MCF 10A (cell line): Measurements from ENCODE around the gene ADRA2A. TPM values are rescaled to one million over a fixed set of nuclear protein-coding genes. Genes with fewer than 3 reads are reported as not detected.

Experiments used
- BruUV-seq: library from RNA; stranded (reverse); fragments of 400-500 nt; replicated peaks from 2 replicates; lab custom pipeline; 2021; lab: Mats Ljungman, UMichigan
- CTCF ChIA-PET: fragments of 300-600 bp; sonication (Branson Sonifier 250); formaldehyde crosslinking; extraction: SDS; loops from one replicate; lab custom pipeline; 2021; ENCODE audit warnings: antibody characterized with exemption, inconsistent platforms; lab: Yijun Ruan, JAX
- POLR2A ChIA-PET: fragments of 300-600, 350-650 bp; sonication (Branson Sonifier 250); formaldehyde crosslinking; extraction: SDS; loops from one replicate; lab custom pipeline; 2020; ENCODE audit warnings: antibody characterized with exemption, inconsistent platforms; lab: Yijun Ruan, JAX
- DNase-seq: peaks from one replicate; pipeline ENCODE4 v3.0.0-alpha.2; 2018; ENCODE audit not compliant: unreplicated experiment
- H3K27ac Mint-ChIP-seq: one replicate; pipeline ENCODE4 v1.8.0; 2022; ENCODE audit warnings: mild to moderate bottlenecking, low read depth, mixed read lengths; ENCODE audit not compliant: unreplicated experiment
- H3K27me3 Mint-ChIP-seq: one replicate; pipeline ENCODE4 v1.8.0; 2022; ENCODE audit warnings: mixed read lengths; ENCODE audit not compliant: insufficient read depth, unreplicated experiment
- H3K36me3 Mint-ChIP-seq: one replicate; pipeline ENCODE4 v1.8.0; 2022; ENCODE audit warnings: mild to moderate bottlenecking, moderate library complexity, mixed read lengths; ENCODE audit not compliant: insufficient read depth, unreplicated experiment
- H3K4me1 Mint-ChIP-seq: one replicate; pipeline ENCODE4 v1.8.0; 2022; ENCODE audit warnings: mixed read lengths; ENCODE audit not compliant: insufficient read depth, unreplicated experiment
- H3K4me3 Mint-ChIP-seq: one replicate; pipeline ENCODE4 v1.8.0; 2022; ENCODE audit warnings: mild to moderate bottlenecking, moderate library complexity, mixed read lengths; ENCODE audit not compliant: unreplicated experiment
- H3K9me3 Mint-ChIP-seq: one replicate; pipeline ENCODE4 v1.8.0; 2022; ENCODE audit warnings: mixed read lengths; ENCODE audit not compliant: unreplicated experiment
- CTCF ChIP-seq: fragments of 200-600 bp; IDR thresholded peaks from one replicate; pipeline ENCODE4 v1.8.0; 2022; ENCODE audit warnings: antibody characterized with exemption, mild to moderate bottlenecking; ENCODE audit not compliant: unreplicated experiment
- intact Hi-C: fragments of 100-400 bp; cut with micrococcal nuclease; formaldehyde crosslinking; loops from 2 replicates; pipeline ENCODE4 v1.14.1; 2022
- total RNA-seq: library from RNA; stranded (reverse); gene quantifications from 2 replicates; pipeline ENCODE4 v1.2.3, GENCODE V29; 2022

Gene ADRA2A
- total RNA-seq, 1 experiment from 2014 or later = not detected

GRCh38 chr10:111104811-111105210 is 28.0 kb downstream of the ADRA2A start:
- intact Hi-C loops = no loop called here
- H3K4me3 Mint-ChIP-seq = no peak overlapping the region
- no peak for TF ChIP-seq CTCF

GRCh38 chr10:111106081-111106480 is 29.3 kb downstream of the ADRA2A start:
- no peaks in the 10 kb centered on the region for H3K36me3 Mint-ChIP-seq
- H3K4me3 Mint-ChIP-seq = no peak overlapping the region
- no peaks in the 10 kb centered on the region for H3K4me1 Mint-ChIP-seq
- H3K27me3 Mint-ChIP-seq = peaks cover 8% of the 10 kb centered on the region
- no peaks in the 10 kb centered on the region for H3K9me3 Mint-ChIP-seq
- H3K27ac Mint-ChIP-seq = no peak overlapping the region
- intact Hi-C loops = no loop called here
- no peak for TF ChIP-seq CTCF
- ChIA-PET POLR2A (no interaction called here), CTCF (interaction anchor here (0.6 to 0.9 kb wide), 2 partner anchors 9 to 963 kb away, joined by 3 read pairs; no protein-coding TSS in a partner anchor)
- no TSS peak for BruUV-seq
- DNase-seq = no peak

More at GRCh38 chr10:111104811-111105210, 28.0 kb downstream of the ADRA2A start:
- ChIA-PET CTCF (interaction anchor here (0.6 kb wide), 1 partner anchor 27 kb away, joined by 3 read pairs; no protein-coding TSS in a partner anchor), POLR2A (no interaction called here)
- DNase-seq = no peak
- Mint-ChIP-seq H3K9me3 (no peaks in the 10 kb centered on the region), H3K27ac (no peak overlapping the region), H3K27me3 (peaks cover 17% of the 10 kb centered on the region), H3K4me1 (no peaks in the 10 kb centered on the region), H3K36me3 (no peaks in the 10 kb centered on the region)
- BruUV-seq = no TSS peak

- POLR2A ChIA-PET = no interaction called here
- no peak overlapping the region for H3K27ac Mint-ChIP-seq
- no peaks in the 10 kb centered on the region for H3K36me3 Mint-ChIP-seq
- no peaks in the 10 kb centered on the region for H3K4me1 Mint-ChIP-seq
- BruUV-seq = no TSS peak
- intact Hi-C loops = no loop called here
- CTCF ChIA-PET = interaction anchor here (0.9 to 1.0 kb wide), 2 partner anchors 18 to 962 kb away, joined by 3 read pairs; no protein-coding TSS in a partner anchor
- no peaks in the 10 kb centered on the region for H3K27me3 Mint-ChIP-seq
- DNase-seq = no peak
- H3K9me3 Mint-ChIP-seq = no peaks in the 10 kb centered on the region
- no peak for TF ChIP-seq CTCF
- no peak overlapping the region for H3K4me3 Mint-ChIP-seq
Measured at GRCh38 chr10:111107023-111107422, 30.2 kb downstream of the ADRA2A start.

- H3K27ac Mint-ChIP-seq = no peak overlapping the region
- intact Hi-C loops = no loop called here
- H3K27me3 Mint-ChIP-seq = no peaks in the 10 kb centered on the region
- CTCF ChIA-PET = interaction anchor here (1.0 kb wide), 1 partner anchor 19 kb away, joined by 3 read pairs; no protein-coding TSS in a partner anchor
- H3K4me1 Mint-ChIP-seq = no peaks in the 10 kb centered on the region
- H3K9me3 Mint-ChIP-seq = no peaks in the 10 kb centered on the region
- H3K4me3 Mint-ChIP-seq = no peak overlapping the region
- POLR2A ChIA-PET = no interaction called here
- no peak for DNase-seq
- no peaks in the 10 kb centered on the region for H3K36me3 Mint-ChIP-seq
- no peak for TF ChIP-seq CTCF
- no TSS peak for BruUV-seq
Measured at GRCh38 chr10:111107846-111108245, 31.0 kb downstream of the ADRA2A start.
